HG03103 (cell line): ENCODE measurements around the gene TXNRD1.
A peak's percentile ranks its signal among the peaks of the same experiment; 100 is the strongest.

Experiments used
- ATAC-seq: cut with Tn5 transposase; IDR thresholded peaks from one replicate; pipeline ENCODE4 v1.9.1; 2021; ENCODE audit warnings: low read depth; ENCODE audit not compliant: unreplicated experiment

Gene TXNRD1

DNA sequence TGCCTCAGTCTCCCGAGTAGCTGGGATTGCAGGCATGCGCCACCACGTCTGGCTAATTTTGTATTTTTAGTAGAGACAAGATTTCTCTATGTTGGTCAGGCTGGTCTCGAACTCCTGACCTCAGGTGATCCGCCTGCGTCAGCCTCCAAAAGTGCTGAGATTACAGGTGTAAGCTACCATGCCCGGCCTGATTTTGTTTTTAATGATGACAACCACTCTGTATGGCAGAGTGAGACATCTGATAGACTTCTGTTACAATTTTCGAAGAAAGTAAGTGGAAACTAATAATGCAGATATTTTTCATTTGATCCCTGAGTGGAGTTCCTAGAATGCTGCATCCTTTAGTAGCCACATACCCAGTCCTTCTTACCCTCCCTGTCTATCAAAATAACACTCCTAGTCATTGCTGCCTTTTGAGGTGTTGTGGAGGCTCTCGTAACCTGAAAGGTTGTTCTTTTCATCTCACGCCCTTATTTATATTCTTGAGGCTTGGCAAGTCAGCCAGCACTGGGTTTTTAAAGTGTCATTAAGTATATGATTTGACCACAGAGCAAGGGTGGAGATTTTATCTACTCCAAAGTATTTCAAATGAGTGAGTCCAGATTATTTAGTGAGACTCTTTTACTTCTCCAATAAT is 82.0 kb downstream of the TXNRD1 start:
- no peak for ATAC-seq

DNA sequence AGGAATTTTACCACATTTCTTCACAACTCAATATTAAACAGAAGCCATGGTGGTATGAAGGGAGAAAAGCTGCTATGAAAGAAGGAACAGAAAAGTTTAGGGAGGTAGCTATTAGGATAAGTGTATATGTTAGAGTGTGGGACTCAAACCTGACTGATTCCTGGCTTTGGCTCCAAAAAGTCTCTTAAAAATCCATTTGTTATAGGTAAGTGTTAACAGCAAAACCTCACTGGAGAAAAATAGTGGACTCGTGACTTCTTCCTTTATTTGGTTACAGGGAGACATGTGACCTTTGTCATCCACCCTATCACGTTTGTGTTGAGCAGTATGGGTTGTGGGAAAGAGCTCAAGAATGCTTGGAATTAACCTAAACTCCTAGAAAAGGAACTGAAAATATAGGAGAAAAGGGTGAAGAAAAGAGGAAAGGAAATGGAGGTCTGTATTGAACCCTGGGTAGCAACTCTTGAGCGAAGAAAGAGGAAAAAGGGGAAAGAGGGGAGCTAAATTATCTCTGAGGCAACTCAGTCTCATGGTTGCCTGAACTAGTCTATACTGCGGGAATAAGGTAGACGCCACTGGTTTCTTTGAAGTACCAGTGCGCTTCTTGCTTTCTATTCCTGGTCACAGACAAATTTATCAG is 84.4 kb downstream of the TXNRD1 start:
- no peak for ATAC-seq

DNA sequence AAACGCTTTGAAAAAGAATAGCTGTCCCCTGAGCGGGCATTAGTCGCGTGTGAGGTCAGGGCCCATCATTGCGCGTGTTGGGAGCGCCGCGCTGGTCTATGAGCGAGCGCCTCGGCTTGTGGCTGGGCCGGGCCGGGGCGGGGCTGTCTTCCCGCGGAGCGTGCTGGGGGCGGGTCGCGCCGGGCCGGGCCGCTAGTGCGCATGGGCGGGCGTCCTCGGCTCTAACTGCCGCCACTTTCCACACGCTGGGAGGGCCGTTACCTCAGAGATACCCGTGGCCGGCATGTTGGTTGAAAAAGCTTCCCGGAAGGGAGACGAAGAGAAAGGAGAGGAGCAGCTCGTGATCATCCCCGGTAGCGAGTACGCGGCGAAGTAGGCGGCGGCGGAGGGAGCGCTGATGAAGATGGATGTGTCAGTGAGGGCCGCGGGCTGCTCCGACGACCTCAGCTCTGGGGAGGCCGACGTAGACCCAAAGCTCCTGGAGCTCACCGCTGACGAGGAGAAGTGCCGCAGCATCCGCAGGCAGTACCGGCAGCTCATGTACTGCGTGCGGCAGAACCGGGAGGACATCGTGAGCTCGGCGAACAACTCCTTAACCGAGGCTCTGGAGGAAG is 88.1 kb downstream of the TXNRD1 start, which contains the start of gene EID3:
Gene EID3, plus strand, starts transcription at position 202 of the 614 bp plus-strand sequence. Its CDS starts 196 bp downstream, at position 398.
- peak; percentile 89 for ATAC-seq

DNA sequence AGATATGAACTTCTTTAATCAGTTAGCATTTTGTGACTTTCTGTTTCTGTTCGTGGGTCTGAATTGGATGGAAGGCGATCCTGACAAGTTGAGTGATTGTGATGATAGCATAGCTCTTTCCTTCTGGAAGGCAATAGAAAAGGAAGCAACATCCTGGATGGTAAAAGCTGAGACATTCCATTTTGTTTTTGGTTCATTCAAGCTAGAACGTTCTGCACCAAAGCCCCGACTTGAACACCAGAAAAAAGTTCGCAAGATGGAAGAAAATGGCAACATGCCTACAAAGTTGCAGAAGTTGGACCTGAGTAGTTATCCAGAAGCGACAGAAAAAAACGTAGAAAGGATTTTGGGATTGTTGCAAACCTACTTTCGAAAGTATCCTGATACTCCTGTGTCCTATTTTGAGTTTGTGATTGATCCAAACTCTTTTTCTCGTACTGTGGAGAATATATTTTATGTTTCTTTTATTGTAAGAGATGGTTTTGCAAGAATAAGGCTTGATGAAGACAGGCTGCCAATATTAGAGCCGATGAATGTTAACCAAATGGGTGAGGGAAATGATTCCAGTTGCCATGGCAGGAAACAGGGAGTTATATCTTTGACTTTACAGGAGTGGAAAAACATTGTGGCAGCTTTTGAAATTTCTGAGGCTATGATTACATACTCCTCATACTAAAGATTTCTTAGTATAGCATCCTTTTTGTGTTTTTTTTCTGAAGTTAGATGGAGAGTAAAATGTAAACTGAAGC is 88.9 kb downstream of the TXNRD1 start:
- ATAC-seq: no peak

DNA sequence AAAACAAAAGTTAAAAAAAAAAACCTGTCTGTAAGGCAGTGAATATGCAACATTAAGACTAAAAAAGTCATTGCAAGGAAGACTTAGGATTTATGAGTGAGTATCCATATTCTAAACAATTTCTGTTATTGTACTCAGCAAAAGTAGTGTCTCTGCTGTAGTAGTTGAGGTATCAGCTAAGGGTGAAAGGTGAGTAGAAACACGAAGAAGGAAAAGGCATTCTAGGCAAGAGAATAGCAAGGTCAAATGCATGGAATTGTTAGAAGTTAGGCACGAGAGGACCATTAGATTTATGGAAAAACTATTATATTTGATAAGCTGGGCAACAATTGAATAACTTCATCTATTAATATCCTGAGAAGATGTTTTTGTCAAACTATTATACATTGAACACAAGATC is 89.8 kb downstream of the TXNRD1 start:
- no peak for ATAC-seq

DNA sequence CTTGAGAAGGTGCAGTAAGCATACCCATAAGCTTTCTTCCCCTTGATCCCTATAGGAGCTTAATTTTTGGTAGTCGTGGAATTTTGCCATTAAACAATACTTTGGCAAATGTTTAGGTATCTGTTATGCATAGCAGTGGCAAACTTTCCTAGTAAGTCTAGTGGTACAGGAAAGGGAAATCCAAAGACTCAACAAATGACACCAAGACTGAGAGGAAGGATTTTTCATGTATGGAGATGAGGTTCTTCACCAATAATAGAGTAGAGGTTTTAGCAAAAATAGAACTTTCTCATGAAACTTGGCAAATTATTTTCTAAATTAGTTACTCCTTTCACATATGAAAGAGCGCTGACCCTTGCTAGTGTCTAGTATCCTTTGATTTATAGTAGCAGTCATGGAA is 90.8 kb downstream of the TXNRD1 start:
- ATAC-seq: no peak

DNA sequence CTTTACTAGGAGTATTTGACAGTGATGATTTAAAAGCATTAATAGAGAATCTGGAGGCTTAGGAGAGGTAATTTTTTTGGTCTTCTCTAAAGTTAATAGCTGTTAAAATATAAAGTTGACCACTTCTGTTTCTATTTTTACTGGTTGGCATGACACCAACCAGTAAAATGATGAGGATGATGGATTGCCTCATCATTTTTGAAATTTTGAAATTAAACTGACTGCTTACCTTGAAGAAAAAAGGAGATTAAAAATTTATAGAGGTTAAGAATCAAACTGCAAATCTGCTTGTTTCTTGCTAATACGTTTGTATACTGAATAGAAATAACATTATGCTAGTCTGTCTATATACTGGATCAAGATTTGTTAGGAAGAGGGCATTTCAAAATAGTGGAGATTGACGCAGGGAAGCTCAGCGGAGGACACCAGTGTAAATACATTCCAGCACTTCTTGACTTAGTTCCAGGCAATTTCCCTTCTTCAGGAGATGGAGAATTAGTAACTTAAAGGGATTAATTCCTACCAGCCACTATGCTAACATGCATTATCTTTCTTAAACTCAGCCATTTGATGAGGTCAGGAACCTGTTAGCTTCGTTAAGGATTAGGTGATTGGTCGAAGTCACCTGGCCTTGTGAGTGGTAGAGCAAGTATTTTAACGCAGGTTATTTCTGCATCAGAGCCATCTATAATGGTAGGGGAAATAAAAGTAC is 91.5 kb downstream of the TXNRD1 start:
- ATAC-seq: no peak

DNA sequence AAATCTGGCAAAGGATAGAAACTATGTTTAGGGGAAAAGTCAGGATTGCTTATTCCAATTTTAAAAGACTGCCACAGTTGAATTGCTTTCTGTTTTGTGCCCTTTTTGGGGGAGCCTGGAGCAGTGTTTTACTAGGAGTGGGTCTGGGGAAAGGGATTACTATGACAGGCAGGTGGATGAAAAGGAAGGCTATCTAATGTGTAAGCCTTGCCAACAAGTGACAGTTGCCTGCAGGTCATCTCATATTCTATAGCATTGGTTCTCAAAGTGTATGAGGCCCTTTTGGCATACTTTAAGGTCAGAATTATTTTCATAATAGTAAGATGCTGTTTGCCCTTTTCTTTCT is 92.0 kb downstream of the TXNRD1 start:
- ATAC-seq: no peak

DNA sequence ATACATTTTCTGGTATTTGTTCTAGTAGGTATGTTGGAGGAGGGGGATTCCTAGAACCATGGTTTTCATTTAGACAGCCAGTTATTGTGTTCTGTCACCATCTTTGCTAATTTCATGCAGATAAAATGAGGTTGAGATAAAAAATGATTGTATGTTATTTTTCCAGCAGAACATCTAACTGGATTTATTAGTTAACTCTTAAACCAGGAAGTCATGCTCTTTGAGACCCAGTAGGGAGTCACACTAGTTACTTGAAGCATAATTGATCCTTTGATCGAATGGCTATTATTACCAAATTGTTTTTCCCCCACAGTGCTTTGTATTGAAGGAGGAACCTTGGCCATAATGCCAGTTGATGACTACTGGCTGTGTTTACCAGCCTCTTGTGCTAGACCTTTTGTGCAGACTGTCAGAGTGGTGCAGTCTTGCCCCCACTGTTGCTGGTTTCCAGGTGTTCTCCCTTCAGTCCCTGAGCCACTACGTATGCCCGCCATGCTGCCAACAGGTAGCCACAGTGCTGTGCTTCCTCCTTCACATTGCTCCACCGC is 93.9 kb downstream of the TXNRD1 start:
- ATAC-seq: no peak

DNA sequence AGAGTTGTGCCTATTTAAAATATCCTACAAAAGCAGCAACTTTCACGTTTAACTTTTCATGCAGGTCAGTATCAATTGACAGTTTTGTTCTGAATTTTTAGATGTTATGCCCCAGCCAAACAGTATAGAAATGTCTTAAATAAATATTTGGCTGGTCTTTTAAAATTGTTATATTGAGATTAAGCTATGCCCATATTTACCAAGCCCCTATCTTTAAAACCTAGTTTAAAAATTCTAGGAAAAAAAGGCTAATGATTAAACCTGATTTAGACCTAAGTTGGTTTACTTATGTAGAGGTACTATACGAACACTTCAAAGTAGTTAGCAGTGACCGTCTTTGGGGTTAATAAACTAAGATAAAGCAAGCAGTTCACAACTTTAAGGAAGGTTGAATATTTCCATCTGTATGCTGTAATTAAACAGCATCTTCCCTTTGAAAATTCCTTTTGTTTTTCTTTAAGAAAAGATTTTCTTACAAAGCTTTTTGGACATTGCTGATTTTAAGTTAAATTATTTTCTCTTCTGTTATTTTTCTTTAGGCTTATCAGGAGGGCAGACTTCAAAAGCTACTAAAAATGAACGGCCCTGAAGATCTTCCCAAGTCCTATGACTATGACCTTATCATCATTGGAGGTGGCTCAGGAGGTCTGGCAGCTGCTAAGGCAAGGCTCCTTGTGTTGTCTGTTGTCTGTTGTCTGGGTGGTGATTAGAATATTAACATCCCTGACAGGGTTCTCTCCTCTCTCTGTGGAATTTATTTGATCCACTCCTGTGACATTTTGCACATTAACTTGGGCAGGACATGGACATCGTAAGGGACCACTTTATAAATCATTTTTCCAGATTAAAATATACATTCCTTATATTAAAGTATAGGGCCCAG is 95.4 kb downstream of the TXNRD1 start:
- no peak for ATAC-seq

DNA sequence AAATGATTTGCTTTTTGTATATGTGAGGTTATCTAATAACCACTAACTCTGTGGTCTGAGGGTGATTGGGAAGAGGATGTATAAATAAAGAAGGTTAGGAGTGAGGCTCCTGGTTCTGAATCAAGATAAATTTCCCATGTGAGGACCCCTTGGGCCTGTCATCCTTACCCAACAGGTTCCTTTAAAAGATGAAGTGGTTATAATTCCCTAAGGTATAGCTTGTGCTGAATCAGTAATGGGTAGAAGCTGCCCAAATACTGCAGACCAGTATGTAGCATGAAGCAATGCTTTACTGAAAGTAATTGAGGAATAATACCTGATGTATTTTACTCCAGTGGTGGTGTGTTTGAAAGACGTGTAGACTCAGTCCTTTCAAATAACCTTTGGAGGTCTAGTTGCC is 96.6 kb downstream of the TXNRD1 start:
- ATAC-seq: no peak

DNA sequence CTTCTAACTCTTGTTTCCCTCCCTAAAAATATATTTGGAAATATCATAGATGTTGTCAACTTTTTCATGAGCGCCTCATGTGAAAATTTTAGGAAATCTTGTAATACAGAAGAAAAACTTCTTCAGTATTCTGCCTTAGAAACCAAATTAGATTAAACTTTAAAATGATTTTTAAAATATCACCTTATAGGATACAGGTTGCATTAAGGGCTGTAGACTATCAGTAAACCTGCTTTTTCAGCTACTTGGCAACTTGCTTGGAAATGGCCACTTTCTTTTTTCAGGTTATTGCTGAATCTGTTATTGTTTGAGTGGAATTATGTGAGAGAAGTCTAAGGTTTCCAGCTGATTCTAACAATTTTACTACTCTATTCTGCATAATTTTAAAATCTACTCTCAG is 97.1 kb downstream of the TXNRD1 start:
- no peak for ATAC-seq

DNA sequence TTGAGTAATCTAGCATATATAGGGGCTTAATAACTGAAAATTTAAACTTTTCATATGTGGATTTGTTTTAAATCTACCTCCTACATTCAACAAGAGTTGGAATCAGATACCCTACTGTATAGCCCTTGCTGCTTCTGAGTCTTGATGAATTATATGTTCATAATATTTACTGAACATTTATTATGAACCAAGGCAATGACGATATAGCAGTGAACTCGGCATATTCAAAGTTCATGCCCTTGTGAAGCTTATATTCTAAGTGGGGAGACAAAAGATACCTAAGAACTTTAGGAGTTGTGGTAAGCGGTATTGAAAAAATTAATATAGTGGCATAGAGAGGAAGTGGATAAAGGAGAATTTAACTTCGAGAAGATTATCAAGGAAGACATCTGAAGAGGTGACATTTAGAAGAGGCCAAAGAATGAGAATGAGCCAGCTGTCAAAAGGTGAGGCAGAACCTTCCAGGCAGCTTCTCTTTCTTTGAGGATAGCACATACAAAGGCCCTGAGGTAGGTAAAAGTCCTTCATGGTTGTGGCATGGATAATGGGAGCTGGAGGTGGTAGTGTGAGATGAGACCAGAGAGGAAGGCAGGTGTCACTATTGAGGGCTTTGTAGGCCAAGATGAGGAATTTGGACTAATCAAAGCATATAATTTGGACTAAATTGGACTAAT is 98.1 kb downstream of the TXNRD1 start:
- no peak for ATAC-seq

DNA sequence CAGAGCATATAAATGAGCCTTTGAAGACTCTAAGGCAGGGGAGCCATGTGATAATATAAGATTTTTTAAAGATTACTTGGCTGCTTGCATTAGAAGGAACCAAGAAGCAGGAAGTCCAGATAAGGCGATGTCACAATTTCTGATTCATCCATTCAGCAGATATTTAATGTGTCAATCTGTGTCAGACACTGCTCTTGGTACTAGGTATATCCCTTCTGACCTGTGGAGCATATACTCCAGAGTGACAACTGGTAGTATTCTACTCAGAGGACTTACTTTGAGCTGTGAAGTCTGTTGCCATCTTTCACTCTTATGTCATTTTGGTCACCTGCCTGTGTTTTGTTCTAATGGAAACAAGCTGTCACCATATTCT is 98.6 kb downstream of the TXNRD1 start:
- ATAC-seq: no peak

DNA sequence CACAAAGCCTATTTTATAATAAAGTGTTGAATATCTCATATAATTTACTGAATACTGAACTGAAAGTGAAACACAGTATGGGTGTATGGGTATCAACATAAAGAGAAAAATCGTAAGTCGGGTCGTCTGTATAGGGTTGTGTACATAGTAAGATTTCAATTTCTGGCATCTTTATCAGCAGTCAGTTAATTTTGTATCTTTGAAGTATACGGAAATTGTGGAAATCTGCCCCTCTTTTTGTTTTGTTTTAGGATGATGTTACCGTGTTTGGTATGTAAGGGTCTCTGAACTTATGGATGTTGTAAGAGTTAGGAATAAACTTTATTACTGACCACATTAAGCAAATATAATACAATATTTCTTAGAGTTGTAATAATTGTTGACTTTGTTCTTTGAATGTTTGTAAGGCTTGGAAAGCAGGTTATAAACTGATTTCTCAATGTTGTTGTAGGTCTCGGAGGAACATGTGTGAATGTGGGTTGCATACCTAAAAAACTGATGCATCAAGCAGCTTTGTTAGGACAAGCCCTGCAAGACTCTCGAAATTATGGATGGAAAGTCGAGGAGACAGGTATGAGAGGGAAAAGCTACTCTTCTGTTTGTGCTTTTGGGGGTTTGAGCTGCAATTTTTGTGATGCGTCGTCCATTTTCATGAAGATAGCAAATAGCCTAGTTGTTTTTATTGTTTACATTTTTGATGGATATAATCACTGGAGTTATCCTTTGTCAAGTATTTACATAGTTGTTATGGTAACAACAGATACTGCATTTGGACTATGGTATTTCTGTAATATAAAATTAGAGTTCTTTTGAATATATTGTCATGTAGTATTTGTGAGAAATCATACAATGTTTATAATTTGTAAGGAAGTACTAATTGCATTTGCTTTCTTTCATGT is 100.0 kb downstream of the TXNRD1 start:
- ATAC-seq: no peak

DNA sequence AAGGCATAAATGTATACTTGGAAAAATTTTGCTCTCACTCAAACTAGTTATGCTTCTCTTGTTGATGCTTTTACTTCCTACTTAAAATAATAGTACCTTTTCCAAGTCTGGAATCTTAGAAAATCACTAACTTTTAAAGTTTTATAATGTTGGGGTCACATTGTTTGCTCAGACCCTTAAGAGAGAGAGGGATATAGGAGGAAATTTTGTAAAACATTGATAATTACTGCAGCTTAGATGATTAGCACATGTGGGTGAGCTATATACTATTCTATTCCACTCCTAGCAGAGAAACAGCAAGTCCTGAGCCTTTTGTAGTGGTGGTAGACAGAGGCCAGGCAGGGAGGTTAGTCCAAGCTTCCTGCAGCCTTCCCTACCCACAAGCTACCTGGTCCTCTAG is 101.4 kb downstream of the TXNRD1 start:
- no peak for ATAC-seq

DNA sequence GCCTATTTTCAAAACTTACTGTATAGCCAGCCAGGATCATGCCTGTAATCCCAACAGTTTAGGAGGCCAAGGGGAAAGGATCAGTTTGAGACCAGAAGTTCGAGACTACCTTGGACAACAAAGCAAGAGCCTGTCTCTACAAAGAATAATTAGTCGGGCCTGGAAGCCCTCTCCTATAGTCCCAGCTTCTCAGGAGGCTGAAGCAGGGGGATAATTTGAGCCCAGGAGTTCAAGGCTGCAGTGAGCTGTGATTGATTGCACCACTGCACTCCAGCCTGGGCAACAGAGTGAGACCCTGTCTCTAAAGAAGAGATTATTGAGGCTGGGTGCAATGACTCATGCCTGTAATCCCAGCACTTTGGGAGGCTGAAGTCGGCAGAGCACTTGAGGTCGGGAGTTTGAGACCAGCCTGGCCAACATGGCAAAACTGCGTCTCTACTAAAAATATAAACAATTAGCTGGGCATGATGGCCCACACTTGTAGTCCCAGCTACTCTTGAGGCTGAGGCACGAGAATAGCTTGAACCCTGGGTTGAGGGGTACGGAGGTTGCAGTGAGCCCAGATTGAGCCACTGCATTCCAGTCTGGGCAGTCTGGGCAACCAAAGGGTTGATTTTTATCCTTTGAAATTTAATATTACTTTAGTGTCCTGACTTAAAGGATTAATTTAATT is 102.1 kb downstream of the TXNRD1 start:
- ATAC-seq: no peak

DNA sequence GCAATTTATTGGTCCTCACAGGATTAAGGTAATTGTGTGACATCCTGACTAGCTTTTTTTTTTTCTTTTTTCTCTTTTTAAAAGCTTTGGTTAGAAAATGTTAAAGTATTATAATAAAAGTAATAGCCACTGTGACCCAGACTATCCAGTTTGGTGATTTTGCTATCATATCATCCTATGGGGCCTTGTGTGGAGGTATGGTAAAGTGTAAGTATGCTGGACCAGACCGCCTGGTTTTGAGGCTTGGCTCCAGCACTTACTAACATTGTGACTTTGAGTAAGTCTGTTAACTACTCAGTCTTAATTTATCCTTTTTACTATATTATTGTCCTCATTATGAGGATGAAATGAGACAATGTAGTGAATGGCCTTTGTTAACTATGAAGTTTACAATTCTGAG is 103.4 kb downstream of the TXNRD1 start:
- no peak for ATAC-seq
